PC-9 (cell line): ENCODE measurements around the gene PTCRA. TPM values are rescaled to one million over a fixed set of nuclear protein-coding genes. Genes with fewer than 3 reads are reported as not detected.

Experiments used
- BruUV-seq: library from RNA; stranded (reverse); fragments of 400-500 nt; replicated peaks from 2 replicates; lab custom pipeline; 2021; lab: Mats Ljungman, UMichigan
- CTCF ChIA-PET: fragments of 300-600 bp; sonication (Branson Sonifier 250); formaldehyde crosslinking; loops from one replicate; lab custom pipeline; 2022; ENCODE audit warnings: antibody characterized with exemption; lab: Charles Lee
- POLR2A ChIA-PET: fragments of 300-600 bp; sonication (Branson Sonifier 250); formaldehyde crosslinking; loops from one replicate; lab custom pipeline; 2022; ENCODE audit warnings: antibody characterized with exemption; ENCODE audit not compliant: unreplicated experiment; lab: Charles Lee
- DNase-seq, 2 experiments: peaks; one replicate each; pipeline versions ENCODE4 v3.0.0 to v3.0.0-alpha.2; 2015 to 2022; ENCODE audit warnings: mixed read lengths in 1 of 2
- H2AFZ ChIP-seq: fragments of 200-600 bp; sonication (generic); 2 replicates; pipeline ENCODE4 v1.8.1; 2017; ENCODE audit warnings: antibody characterized with exemption
- H3F3A ChIP-seq: fragments of 200-600 bp; sonication (generic); 2 replicates; pipeline ENCODE4 v1.8.1; 2017; ENCODE audit warnings: antibody characterized with exemption, mild to moderate bottlenecking, low read depth; ENCODE audit not compliant: insufficient read depth
- H3K27ac ChIP-seq: fragments of 200-600 bp; sonication (generic); 2 replicates; pipeline ENCODE4 v1.6.1; 2016; ENCODE audit warnings: mixed run types
- H3K27me3 ChIP-seq: fragments of 200-600 bp; sonication (generic); 2 replicates; pipeline ENCODE4 v1.6.1; 2016; ENCODE audit warnings: low read depth, mixed run types; ENCODE audit not compliant: insufficient read depth
- H3K36me3 ChIP-seq: fragments of 200-600 bp; sonication (generic); 2 replicates; pipeline ENCODE4 v1.6.1; 2016; ENCODE audit warnings: low read depth, mixed run types
- H3K4me1 ChIP-seq: fragments of 200-600 bp; sonication (generic); replicated peaks from 2 replicates; pipeline ENCODE4 v1.6.1; 2016; ENCODE audit warnings: mixed run types; ENCODE audit not compliant: insufficient read depth
- H3K4me2 ChIP-seq: fragments of 200-600 bp; sonication (generic); 2 replicates; pipeline ENCODE4 v1.6.1; 2017; ENCODE audit warnings: mixed run types
- H3K4me3 ChIP-seq: fragments of 200-600 bp; sonication (generic); 2 replicates; pipeline ENCODE4 v1.6.1; 2016; ENCODE audit warnings: mixed run types
- H3K79me2 ChIP-seq: fragments of 200-600 bp; sonication (generic); 2 replicates; pipeline ENCODE4 v1.6.1; 2017; ENCODE audit warnings: low read depth, mixed run types
- H3K9me2 ChIP-seq: fragments of 200-600 bp; sonication (generic); 2 replicates; pipeline ENCODE4 v1.8.1; 2017; ENCODE audit warnings: mild to moderate bottlenecking; ENCODE audit not compliant: insufficient read depth
- H3K9me3 ChIP-seq: fragments of 200-600 bp; sonication (generic); 2 replicates; pipeline ENCODE4 v1.8.1; 2016; ENCODE audit warnings: low read depth; ENCODE audit not compliant: insufficient read depth
- H4K20me1 ChIP-seq: fragments of 200-600 bp; sonication (generic); 2 replicates; pipeline ENCODE4 v1.8.1; 2017; ENCODE audit not compliant: insufficient read depth
- CTCF ChIP-seq: fragments of 200-600 bp; sonication (generic); conservative IDR thresholded peaks from 2 replicates; pipeline ENCODE4 v1.6.1; 2017; ENCODE audit warnings: mixed run types, antibody characterized with exemption, mild to moderate bottlenecking, moderate library complexity
- EZH2 ChIP-seq: fragments of 200-600 bp; sonication (generic); IDR thresholded peaks from 2 replicates; pipeline ENCODE4 v1.8.0; 2017; ENCODE audit warnings: antibody characterized with exemption, low read depth
- intact Hi-C: fragments of 100-400 bp; cut with micrococcal nuclease; formaldehyde crosslinking; loops from one replicate; pipeline ENCODE4 v1.10.0; 2022; ENCODE audit not compliant: unreplicated experiment
- total RNA-seq: library from RNA; stranded (reverse); gene quantifications from 2 replicates; pipeline ENCODE4 v1.2.3, GENCODE V29; 2021

Gene PTCRA
- total RNA-seq, 1 experiment from 2014 or later: not detected

GRCh38 chr6:42935322-42935721, 19.5 kb downstream of the PTCRA start:
- Histone ChIP-seq H3K27me3 (no peaks in the 10 kb centered on the region), H2AFZ (no peak overlapping the region), H3F3A (peaks cover 10% of the 10 kb centered on the region), H3K79me2 (peaks cover 32% of the 10 kb centered on the region), H3K9me2 (no peaks in the 10 kb centered on the region), H3K27ac (no peak overlapping the region), H3K4me2 (no peak overlapping the region), H3K4me1 (peaks cover 9% of the 10 kb centered on the region), H3K36me3 (peaks cover 19% of the 10 kb centered on the region), H3K9me3 (no peaks in the 10 kb centered on the region), H4K20me1 (no peaks in the 10 kb centered on the region; the same call in 1 of the 2 replicates), H3K4me3 (no peak overlapping the region)
- BruUV-seq: no TSS peak
- intact Hi-C loops: no loop called here
- TF ChIP-seq EZH2: no peak
- no peak for TF ChIP-seq CTCF
- ChIA-PET CTCF (no interaction called here), POLR2A (no interaction called here)
- no peak for DNase-seq

GRCh38 chr6:42936398-42936797, 20.5 kb downstream of the PTCRA start:
- Histone ChIP-seq H3K4me2 (no peak overlapping the region), H3K27ac (no peak overlapping the region), H3K36me3 (peaks cover 19% of the 10 kb centered on the region), H3K9me3 (no peaks in the 10 kb centered on the region), H3K4me3 (no peak overlapping the region), H3K27me3 (no peaks in the 10 kb centered on the region), H3K9me2 (no peaks in the 10 kb centered on the region), H4K20me1 (no peaks in the 10 kb centered on the region; the same call in 1 of the 2 replicates), H3F3A (no peaks in the 10 kb centered on the region; the same call in 1 of the 2 replicates), H3K4me1 (no peaks in the 10 kb centered on the region), H2AFZ (no peak overlapping the region), H3K79me2 (peaks cover 21% of the 10 kb centered on the region)
- TF ChIP-seq EZH2 (no peak), CTCF (no peak)
- POLR2A ChIA-PET: no interaction called here
- intact Hi-C loops: no loop called here
- CTCF ChIA-PET: no interaction called here
- DNase-seq: no peak
- BruUV-seq: no TSS peak

DNA sequence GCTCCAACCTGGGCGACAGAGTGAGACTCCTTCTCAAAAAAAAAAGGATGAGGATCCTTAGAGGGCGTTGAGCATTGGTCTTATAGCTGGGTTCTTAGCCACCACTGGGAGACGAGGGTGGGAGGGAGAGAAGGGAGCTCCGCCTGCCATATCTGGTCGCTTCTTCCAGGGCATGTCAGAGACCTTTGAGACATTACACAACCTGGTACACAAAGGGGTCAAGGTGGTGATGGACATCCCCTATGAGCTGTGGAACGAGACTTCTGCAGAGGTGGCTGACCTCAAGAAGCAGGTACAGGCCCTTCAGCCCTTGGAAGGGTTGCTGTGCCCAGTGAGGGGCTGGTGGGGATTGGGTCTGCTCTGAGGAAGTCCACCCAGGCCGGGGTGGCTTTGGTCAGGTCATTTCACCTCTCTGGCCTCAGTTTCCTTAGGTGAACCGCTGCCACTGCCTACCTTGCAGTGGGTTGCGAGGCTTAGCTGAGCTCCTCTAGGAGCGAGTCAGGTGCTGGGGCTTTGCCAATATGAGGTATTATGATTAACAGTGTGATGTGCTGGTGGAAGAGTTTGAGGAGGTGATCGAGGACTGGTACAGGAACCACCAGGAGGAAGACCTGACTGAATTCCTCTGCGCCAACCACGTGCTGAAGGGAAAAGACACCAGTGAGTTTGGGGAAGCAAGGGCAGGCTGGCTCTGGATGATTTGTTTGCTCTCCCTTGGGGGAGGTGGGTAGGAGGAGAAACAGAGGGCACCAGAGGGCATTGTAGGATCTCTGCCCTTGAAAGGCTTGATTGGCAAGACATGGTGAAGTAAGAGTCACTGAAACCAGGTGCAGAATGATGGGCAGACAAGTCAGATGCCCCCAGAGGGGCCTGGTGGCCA, 21.9 kb downstream of the PTCRA start:
- no peak overlapping the region for H3K4me2 ChIP-seq
- H3K4me3 ChIP-seq: no peak overlapping the region
- H2AFZ ChIP-seq: no peak overlapping the region
- BruUV-seq: no TSS peak
- no peaks in the 10 kb centered on the region for H3K4me1 ChIP-seq
- H3K9me2 ChIP-seq: no peaks in the 10 kb centered on the region
- H3K27me3 ChIP-seq: no peaks in the 10 kb centered on the region
- intact Hi-C loops: no loop called here
- H3K36me3 ChIP-seq: peaks cover 11% of the 10 kb centered on the region; the same call in 1 of the 2 replicates
- CTCF ChIA-PET: interaction anchor here (0.6 kb wide), 1 partner anchor 23 kb away, joined by 3 read pairs; no protein-coding TSS in a partner anchor
- H3K79me2 ChIP-seq: peaks cover 7% of the 10 kb centered on the region
- POLR2A ChIA-PET: interaction anchor here (0.5 kb wide), 1 partner anchor 76 kb away, joined by 4 read pairs; the partner anchor contains the start of genes KLHDC3 and MEA1
- H3K27ac ChIP-seq: no peak overlapping the region
- H3K9me3 ChIP-seq: no peaks in the 10 kb centered on the region
- no peaks in the 10 kb centered on the region; the same call in 1 of the 2 replicates for H4K20me1 ChIP-seq
- DNase-seq: no peak
- TF ChIP-seq CTCF: no peak
- no peak for TF ChIP-seq EZH2
- no peaks in the 10 kb centered on the region; the same call in 1 of the 2 replicates for H3F3A ChIP-seq
